Retinal pigment epithelial cell (primary cell): ENCODE results near the gene LAMC3.

Source experiments
- DNase-seq: peaks from one replicate; pipeline ENCODE4 v3.0.0-alpha.2; 2010; ENCODE audit warnings: low read depth
- H3K4me3 ChIP-seq: 2 replicates; pipeline ENCODE4 v1.5.1; 2011; ENCODE audit warnings: mild to moderate bottlenecking, low read length, control low read depth, moderate library complexity
- TF ChIP-seq, protein P1 (sequence below): conservative IDR thresholded peaks from 2 replicates; pipeline ENCODE4 v1.5.1; 2011; ENCODE audit warnings: low read depth, low read length, control low read depth, inconsistent platforms

LAMC3 gene

DNA sequence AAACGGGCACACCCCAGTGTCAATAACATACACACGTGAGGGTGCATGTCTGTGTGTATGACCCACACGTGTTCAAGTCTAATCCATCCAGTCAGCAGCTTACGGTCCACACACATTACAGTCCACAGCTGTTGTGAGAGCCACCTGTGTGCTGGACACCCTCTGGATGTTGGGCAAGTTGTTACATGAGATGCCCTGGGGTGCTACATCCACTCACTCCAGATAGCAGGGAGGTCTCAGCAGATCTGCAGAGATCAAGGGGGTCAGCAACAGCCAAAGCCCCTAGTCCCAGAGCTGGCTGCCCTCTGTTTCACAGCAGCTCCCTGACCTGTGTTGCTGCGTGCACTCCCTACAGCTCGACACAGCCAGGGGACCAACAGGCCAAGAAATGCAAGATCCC lies 83.1 kb downstream of the LAMC3 start:
- H3K4me3 ChIP-seq: no peak overlapping the region
- TF ChIP-seq, protein P1, sequence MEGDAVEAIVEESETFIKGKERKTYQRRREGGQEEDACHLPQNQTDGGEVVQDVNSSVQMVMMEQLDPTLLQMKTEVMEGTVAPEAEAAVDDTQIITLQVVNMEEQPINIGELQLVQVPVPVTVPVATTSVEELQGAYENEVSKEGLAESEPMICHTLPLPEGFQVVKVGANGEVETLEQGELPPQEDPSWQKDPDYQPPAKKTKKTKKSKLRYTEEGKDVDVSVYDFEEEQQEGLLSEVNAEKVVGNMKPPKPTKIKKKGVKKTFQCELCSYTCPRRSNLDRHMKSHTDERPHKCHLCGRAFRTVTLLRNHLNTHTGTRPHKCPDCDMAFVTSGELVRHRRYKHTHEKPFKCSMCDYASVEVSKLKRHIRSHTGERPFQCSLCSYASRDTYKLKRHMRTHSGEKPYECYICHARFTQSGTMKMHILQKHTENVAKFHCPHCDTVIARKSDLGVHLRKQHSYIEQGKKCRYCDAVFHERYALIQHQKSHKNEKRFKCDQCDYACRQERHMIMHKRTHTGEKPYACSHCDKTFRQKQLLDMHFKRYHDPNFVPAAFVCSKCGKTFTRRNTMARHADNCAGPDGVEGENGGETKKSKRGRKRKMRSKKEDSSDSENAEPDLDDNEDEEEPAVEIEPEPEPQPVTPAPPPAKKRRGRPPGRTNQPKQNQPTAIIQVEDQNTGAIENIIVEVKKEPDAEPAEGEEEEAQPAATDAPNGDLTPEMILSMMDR: no peak
- no peak for DNase-seq

DNA sequence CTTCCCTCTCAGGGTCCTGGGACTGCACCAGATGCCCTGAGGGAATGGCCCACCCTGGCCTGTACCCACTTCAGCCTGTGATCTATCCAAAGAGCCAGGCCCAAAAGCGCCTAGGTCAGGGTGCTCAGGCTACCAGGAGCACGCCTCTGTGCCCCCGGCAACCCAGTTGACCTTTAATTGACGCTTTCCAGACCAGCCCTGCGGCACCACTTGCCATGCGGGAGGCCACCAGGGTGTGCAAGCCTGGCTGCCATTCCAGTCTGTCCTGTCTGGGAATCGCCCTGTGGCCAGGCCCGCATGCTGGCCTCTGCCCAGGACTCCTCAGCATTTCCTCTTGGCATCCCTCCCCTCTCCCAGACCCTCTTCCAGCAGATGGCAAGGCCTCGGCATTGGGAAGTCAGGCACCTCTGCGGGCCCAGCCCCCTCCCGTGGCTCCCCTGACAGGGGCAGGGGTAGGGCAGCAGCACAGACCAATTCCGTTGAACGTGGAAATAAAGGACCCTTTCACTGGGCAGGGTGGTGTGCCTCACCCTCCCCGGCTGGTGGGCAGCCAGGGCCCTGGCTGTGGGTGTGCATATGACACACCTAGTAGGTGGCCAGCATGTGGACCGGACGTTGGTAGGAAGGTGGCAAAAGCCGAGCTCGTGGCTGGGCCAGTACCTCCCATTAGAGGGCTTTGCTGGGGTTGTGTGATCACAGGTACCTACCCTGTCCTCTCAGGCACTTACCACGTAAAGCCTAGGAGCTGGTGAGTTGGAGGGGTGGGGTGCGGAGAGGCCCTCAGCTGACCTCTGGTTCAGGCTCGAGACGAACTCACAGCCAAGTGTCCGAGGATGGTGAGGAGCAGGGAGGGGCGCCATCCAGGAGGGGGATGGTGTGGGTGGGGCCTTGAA lies 83.8 kb downstream of the LAMC3 start:
- TF ChIP-seq, protein P1: no peak

DNA sequence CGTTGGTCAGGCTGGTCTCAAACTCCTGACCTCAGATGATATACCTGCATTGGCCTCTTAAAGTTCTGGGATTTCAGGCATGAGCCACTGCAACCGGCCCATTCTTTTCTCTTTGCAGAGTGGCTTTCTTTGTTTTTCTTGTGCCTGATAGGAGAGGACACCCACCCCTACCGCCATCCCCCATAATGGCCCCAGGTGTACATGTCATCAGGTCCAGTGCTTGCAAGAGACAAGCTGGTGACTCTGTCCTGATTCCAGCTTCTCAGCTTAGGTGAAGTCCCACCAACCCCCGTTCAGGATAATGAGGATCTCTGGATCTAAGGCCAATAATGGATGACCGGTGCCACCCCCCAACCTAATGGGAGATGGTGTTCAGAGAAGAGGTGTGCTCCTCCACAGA lies 85.0 kb downstream of the LAMC3 start:
- TF ChIP-seq, protein P1: no peak
- H3K4me3 ChIP-seq: no peak overlapping the region
- no peak for DNase-seq

More for the DNA sequence above, 83.8 kb downstream of the LAMC3 start:
- no peak for DNase-seq
- no peak overlapping the region for H3K4me3 ChIP-seq

DNA sequence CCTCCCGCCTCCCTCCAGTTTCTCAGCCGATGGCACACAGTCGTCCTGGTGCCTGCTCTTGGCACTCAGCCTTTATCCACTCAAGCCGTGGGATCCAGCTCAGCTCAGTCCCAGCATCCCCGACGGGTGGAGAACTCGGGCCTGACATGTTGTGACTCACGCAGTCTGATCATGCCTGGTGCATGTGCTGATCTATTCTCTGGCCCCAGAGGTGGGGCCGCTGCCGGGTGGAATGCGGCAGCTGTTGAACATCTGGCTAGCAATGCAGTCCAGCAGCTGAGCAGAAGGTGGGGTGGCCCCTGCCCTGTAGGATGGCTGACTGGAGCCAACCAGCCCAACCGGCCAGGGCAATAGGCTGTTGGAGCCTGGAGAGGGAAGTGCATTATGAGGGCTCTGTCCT lies 85.6 kb downstream of the LAMC3 start:
- TF ChIP-seq, protein P1: no peak
- no peak for DNase-seq
- H3K4me3 ChIP-seq: no peak overlapping the region

DNA sequence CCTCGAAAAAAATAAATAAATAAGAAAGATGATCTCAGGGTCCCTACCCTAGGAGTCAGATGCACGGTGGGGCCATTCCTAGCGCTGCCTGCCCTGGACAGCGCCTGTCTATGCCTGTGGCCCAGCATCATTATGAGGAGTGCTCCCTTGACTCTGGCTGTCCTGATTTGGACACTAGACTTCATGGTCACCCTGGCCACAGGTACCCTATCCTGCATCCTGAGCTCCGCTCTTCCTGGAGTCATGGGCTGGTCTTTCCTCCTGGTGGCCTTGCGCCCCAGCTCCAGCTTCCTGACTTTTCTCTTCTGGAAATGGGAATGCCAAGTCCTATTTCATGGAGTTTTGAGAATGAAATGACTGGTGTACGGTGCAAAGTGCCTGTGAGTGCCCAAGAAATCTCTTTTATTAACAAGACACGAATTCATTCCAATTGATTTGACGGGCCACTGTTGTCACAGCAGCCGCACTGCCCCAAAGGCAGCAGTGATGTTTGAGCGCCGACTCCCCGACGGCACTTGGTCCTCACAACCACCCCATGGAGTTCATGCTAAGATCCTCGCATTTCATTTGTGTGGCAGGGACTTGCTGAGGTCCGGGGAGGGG lies 86.8 kb downstream of the LAMC3 start:
- DNase-seq: no peak
- peak overlapping the region; percentile 20 for H3K4me3 ChIP-seq
- TF ChIP-seq, protein P1: no peak

DNA sequence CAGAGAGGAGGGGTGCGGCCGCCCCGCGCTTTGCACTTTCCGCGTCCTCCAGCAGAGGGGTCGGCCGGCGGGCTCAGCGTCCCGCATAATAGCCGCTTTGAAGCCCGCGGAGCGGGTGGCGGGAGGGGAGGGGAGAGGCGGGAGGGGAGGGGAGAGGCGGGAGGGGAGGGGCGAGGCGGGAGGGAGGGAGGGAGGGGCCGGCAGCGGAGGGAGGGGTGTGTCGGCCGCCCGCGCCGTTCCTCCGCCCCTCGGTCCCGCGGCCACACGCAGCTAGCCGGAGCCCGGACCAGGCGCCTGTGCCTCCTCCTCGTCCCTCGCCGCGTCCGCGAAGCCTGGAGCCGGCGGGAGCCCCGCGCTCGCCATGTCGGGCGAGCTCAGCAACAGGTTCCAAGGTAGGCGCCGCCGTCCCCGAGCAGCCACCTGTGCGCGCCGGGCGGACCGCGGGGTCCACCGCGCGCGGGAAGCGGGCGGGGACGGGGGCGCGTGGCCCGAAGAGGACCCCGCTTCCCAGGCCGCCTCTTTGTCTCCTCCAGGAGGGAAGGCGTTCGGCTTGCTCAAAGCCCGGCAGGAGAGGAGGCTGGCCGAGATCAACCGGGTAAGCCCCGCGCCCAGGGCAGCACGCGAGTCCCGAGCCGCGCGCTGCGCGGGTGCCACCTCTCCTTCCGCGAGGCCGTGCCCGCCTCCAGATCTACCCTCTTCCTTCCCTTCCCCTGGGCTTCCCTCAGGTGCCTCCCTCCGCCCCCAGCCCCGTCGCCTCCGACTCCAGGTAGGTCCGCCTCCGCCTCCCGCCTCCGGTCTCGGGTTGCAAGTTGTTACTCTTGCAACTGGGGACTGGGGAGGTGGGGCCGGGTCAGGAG lies 87.5 kb downstream of the LAMC3 start, which contains the start of gene AIF1L:
Gene AIF1L (plus strand): TSS at position 263 of the 857 bp plus-strand sequence. CDS start 99 bp downstream, at position 362.
- DNase-seq: no peak
- TF ChIP-seq, protein P1: peak; percentile 22
- H3K4me3 ChIP-seq: peak within 1 kb of the TSS; percentile 37
